ENCODE results near the gene CUEDC1. TPM values are rescaled to one million over a fixed set of nuclear protein-coding genes. Genes with fewer than 3 reads are reported as not detected.

CUEDC1 gene
- total RNA-seq, 1 donor from 2014 or later: 37.0 TPM

- DNase-seq (ENCODE audit: low spot score in 2 of 2, unreplicated experiment in 2 of 2): no peak
- Mint-ChIP-seq H3K4me3 (no peak overlapping the region), H3K36me3 (no peaks in the 10 kb centered on the region), H3K9me3 (no peaks in the 10 kb centered on the region), H3K4me1 (peaks cover 79% of the 10 kb centered on the region), H3K27ac (peak overlapping the region; percentile 99), H3K27me3 (ENCODE audit: low read depth) (no peaks in the 10 kb centered on the region)
- TF ChIP-seq CTCF (IDR thresholded peaks at IDR 0.05; ENCODE audit: unreplicated experiment): no peak
These were observed 5.6 kb downstream of the CUEDC1 start for GRCh38 chr17:57949649-57950048.

- Mint-ChIP-seq H3K36me3 (no peaks in the 10 kb centered on the region), H3K4me1 (peaks cover 78% of the 10 kb centered on the region), H3K4me3 (no peak overlapping the region), H3K27ac (peak overlapping the region; percentile 99), H3K27me3 (ENCODE audit: low read depth) (no peaks in the 10 kb centered on the region), H3K9me3 (no peaks in the 10 kb centered on the region)
- TF ChIP-seq CTCF (IDR thresholded peaks at IDR 0.05; ENCODE audit: unreplicated experiment): no peak
- no peak for DNase-seq (ENCODE audit: low spot score in 2 of 2, unreplicated experiment in 2 of 2)
These were observed 6.4 kb downstream of the CUEDC1 start for GRCh38 chr17:57948555-57949420.

GRCh38 chr17:57948169-57948554 lies 7.0 kb downstream of the CUEDC1 start:
- DNase-seq (ENCODE audit: low spot score in 2 of 2, unreplicated experiment in 2 of 2): no peak
- Mint-ChIP-seq H3K27me3 (ENCODE audit: low read depth) (no peaks in the 10 kb centered on the region), H3K27ac (peak overlapping the region; percentile 99), H3K9me3 (no peaks in the 10 kb centered on the region), H3K36me3 (no peaks in the 10 kb centered on the region), H3K4me1 (peaks cover 79% of the 10 kb centered on the region), H3K4me3 (no peak overlapping the region)
- TF ChIP-seq CTCF (IDR thresholded peaks at IDR 0.05; ENCODE audit: unreplicated experiment): no peak

GRCh38 chr17:57947369-57947768 lies 7.8 kb downstream of the CUEDC1 start:
- no peak for TF ChIP-seq CTCF (IDR thresholded peaks at IDR 0.05; ENCODE audit: unreplicated experiment)
- Mint-ChIP-seq H3K36me3 (no peaks in the 10 kb centered on the region), H3K4me1 (peaks cover 74% of the 10 kb centered on the region), H3K27ac (peak overlapping the region; percentile 91), H3K9me3 (no peaks in the 10 kb centered on the region), H3K4me3 (no peak overlapping the region), H3K27me3 (ENCODE audit: low read depth) (no peaks in the 10 kb centered on the region)
- no peak for DNase-seq (ENCODE audit: low spot score in 2 of 2, unreplicated experiment in 2 of 2)

- no peaks in the 10 kb centered on the region for H3K9me3 Mint-ChIP-seq
- DNase-seq (ENCODE audit: low spot score in 2 of 2, unreplicated experiment in 2 of 2): no peak
- no peaks in the 10 kb centered on the region for H3K36me3 Mint-ChIP-seq
- peaks cover 74% of the 10 kb centered on the region for H3K4me1 Mint-ChIP-seq
- H3K4me3 Mint-ChIP-seq: peak overlapping the region; percentile 20
- no peaks in the 10 kb centered on the region for H3K27me3 Mint-ChIP-seq (ENCODE audit: low read depth)
- H3K27ac Mint-ChIP-seq: peak overlapping the region; percentile 91
- TF ChIP-seq CTCF (IDR thresholded peaks at IDR 0.05; ENCODE audit: unreplicated experiment): no peak
These were observed 8.3 kb downstream of the CUEDC1 start for GRCh38 chr17:57946798-57947358.

All from mesothelial cell of epicardium (in vitro differentiated cells).